Right renal pelvis (tissue), 4 donors: ENCODE results near the gene TRIOBP. TPM values are rescaled to one million over a fixed set of nuclear protein-coding genes. Genes with fewer than 3 reads are reported as not detected.
"Not testable (repeated sequence)": the region's sequence is repeated elsewhere in the genome, so short reads cannot be mapped to it uniquely, and the experiment has no call there.

Source experiments
- DNase-seq, 4 donors: peaks; one replicate each; pipeline ENCODE4 v3.0.0-alpha.2; 2013; ENCODE audit warnings: low read depth in 4 of 4, low spot score in 3 of 4, missing footprints in 1 of 4
- polyA plus RNA-seq, 4 donors: library from polyadenylated mRNA; unstranded; fragments of 120-200 nt; gene quantifications; one replicate each; pipeline ENCODE4 v1.2.1, GENCODE V29; 2013; ENCODE audit not compliant: insufficient read length in 4 of 4

TRIOBP gene
- polyA plus RNA-seq, 4 donors = 60.6 to 89.0 (median 64.1) TPM

- DNase-seq = not testable (repeated sequence)
These were observed 20.4 kb downstream of the TRIOBP start for GRCh38 chr22:37717235-37717634.

DNA sequence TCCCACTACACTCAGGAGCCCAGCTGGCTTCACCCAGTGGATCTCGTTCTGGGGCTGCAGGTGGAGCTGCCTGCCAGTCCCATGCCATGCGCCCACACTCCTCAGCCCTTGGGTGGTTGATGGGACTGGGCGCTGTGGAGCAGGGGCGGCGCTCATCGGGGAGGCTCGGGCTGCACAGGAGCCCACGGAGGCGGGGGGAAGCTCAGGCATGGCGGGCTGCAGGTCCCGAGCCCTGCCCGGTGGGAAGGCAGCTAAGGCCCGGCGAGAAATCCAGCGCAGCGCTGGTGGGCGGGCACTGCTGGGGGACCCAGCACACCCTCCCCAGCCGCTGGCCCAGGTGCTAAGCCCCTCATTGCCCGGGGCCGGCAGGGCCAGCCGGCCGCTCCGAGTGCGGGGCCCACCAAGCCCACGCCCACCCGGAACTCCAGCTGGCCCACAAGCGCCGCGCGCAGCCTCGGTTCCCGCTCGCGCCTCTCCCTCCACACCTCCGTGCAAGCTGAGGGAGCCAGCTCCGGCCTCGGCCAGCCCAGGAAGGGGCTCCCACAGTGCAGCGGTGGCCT, 21.0 kb downstream of the TRIOBP start:
- not testable (repeated sequence) for DNase-seq

- DNase-seq = no peak
These were observed 28.8 kb downstream of the TRIOBP start for GRCh38 chr22:37725551-37726240.

DNA sequence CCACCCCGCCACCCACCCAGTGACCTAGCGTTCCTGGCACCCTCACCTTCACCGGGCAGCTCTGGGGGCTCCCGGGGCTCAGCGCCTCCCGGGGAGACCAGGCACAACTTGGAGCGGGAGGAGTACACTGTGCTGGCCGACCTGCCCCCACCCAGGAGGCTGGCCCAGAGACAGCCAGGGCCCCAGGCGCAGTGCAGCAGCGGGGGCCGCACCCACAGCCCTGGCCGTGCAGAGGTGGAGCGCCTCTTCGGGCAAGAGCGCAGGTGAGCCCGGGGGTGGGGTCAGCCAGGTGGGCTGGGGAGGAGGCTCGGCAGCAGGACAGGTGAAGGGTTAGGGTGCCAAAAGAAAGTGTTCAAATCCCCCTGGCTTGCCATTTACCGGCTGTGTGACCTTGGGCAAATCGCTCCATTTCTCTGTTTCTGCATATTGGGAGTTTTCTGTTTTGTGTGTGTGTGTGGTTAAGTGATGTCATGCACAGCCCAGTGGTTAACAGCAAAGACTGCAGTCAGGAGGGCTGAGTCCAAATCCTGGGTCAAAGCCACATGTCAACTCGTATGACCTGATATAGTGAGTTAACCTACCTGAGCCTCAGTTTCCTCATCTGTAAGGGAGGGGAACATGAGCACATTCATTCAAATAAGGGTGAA, 29.5 kb downstream of the TRIOBP start:
- no peak for DNase-seq

DNA sequence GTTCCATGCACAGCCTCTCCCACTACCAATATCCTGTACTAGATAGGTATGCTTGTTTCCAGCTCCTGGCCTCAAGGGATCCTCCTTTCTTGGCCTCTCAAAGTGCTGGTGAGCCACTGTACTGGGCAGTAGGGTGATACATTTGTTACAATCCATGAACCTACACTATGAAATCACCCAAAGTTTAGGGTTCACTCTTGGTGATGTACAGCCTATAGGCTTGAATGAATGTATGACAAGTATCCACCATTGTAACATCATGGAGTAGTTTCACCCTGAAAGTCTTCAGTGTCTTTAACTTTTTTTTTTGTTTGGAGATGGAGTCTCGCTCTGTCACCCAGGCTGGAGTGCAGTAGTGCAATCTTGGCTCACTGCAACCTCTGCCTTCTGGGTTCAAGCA, 31.8 kb downstream of the TRIOBP start:
- DNase-seq = no peak

- DNase-seq = no peak
These were observed 35.1 kb downstream of the TRIOBP start for GRCh38 chr22:37731804-37732471.

DNA sequence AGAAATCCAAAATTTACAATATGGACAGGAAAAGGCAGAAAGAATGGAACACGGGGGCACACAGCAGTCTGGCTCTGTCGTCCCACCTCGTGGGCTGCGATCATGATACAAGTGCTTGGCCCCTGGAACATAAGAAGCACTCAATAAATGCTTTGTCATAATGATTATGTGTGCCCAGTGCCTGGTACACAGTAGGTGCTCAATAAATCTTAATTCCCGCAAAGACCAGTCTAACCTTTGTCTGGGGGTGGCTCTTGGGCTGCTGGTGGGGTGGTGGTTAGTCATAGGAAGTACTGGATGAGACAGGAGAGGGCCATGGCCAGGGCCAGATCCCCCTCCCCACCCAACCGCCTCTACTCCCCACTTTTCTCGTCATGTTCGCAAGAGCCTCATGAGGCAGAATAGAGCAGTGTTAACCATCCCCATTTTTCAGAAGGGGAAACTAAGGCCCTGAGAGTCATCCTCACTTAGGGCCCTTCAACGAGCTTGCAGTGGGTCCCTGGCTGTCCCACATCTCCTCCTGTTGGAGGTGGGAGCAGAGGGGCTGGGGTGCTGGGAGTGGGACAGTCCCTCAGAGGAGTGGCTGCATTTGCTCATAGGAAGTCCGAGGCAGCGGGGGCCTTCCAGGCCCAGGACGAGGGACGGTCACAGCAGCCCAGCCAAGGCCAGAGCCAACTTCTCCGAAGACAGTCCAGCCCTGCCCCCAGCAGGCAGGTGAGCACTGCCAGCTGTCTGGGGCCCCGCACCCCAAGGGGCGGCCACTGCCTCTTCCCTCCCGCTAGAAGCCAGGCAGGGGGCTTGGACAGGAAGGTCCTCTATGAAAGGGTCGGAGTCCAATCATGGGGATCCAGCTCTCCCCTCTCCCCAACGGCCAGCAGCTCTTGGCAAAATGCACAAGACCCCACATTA, 36.1 kb downstream of the TRIOBP start:
- no peak for DNase-seq

GRCh38 chr22:37733625-37734401, 37.0 kb downstream of the TRIOBP start:
- DNase-seq = no peak

DNA sequence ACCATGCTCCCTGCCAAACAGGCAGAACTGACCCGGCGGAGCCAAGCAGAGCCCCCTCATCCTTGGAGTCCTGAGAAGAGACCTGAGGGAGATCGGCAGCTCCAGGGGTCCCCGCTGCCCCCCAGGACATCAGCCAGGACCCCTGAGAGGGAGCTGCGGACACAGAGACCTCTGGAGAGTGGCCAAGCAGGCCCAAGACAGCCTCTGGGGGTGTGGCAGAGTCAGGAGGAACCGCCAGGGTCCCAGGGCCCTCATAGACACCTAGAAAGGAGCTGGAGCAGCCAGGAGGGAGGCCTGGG, 37.5 kb downstream of the TRIOBP start:
- no peak for DNase-seq

- no peak for DNase-seq
These were observed 38.2 kb downstream of the TRIOBP start for GRCh38 chr22:37734964-37735451.

- peak in 2 of 4 donors; percentile 55 to 62 for DNase-seq
These were observed 42.2 kb downstream of the TRIOBP start for GRCh38 chr22:37739035-37739434.

DNA sequence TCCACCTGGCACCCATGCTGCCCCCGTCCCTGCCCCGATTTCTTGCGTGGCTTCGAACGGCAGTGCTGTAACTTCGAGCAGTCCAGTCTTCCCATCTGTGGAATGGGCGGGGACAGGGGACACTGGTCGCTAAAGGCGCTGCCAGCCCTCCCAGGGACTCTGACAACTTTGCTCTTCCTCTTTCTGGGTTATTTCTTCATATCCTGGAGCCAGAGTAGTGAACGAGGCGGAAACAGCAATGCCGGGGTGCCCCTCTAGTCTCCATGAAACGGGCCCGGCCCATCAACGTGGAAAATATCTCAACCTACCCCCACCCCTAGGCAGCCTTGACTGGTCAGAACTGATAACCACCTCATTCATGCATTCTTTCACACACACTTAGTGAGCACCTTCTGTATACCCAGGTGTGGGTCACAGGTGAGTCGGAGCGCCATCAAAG, 42.8 kb downstream of the TRIOBP start:
- no peak for DNase-seq

DNA sequence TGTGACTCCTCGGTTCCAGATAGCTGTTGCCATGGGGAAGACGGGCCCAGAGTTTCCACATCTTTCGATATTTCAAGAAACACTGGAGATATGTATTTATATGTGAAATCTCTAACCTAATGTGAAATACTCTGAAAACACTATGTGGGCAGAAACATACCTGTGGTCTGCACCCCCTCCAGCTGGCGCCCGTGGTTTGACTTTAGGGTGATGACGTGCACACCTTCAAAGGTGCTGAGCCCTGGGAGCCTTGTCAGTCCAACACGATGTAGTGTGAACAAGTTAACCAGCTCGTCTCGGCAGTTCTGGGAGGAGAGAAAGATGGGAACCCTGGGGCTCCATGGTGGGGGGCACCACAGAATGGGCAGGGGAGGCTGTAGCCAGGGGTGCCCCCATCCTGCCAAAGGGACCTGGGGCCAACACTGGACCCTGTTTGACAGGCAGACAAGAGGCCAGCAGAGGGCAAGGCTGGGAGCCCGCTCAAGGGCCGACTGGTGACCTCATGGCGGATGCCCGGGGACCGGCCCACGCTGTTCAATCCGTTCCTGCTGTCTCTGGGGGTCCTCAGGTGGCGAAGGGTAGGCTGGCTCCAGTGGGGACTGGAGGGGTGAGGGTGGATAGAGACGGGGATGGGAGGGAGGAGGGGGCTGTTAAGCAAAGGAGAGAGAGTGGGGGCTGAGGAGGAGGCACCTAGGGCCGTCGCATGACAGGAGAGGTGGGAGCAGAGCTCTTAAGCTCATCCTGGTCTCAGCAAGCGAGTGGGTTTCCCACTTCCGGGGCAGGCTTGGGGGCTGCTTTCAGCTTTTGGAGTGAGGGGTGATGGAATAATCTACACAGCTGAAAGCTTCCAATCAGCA, 43.8 kb downstream of the TRIOBP start:
- no peak for DNase-seq

- DNase-seq = peak in 3 of 4 donors; percentile 71 to 82 (median 79)
These were observed 44.5 kb downstream of the TRIOBP start for GRCh38 chr22:37741312-37741795.

- DNase-seq = no peak
These were observed 45.7 kb downstream of the TRIOBP start for GRCh38 chr22:37742376-37743171.

GRCh38 chr22:37744589-37744988, 47.7 kb downstream of the TRIOBP start:
- DNase-seq = no peak

- peak; percentile 65 to 81 (median 77) for DNase-seq
These were observed 48.9 kb downstream of the TRIOBP start for GRCh38 chr22:37745548-37746365.
